Parathyroid adenoma (tissue), 2 donors: ENCODE results near the gene EP400.

Experiments
- H2AFZ ChIP-seq: fragments of 300-600 bp; sonication (generic); one replicate; pipeline ENCODE4 v1.7.0; 2017; ENCODE audit warnings: antibody characterized with exemption, mild to moderate bottlenecking
- H3K27ac ChIP-seq: fragments of 300-600 bp; sonication (generic); one replicate; pipeline ENCODE4 v1.7.0; 2017
- H3K27me3 ChIP-seq: fragments of 300-600 bp; sonication (generic); one replicate; pipeline ENCODE4 v1.7.0; 2017; ENCODE audit warnings: low read length; ENCODE audit not compliant: control insufficient read depth, insufficient read depth
- H3K36me3 ChIP-seq: fragments of 300-600 bp; sonication (generic); one replicate; pipeline ENCODE4 v1.7.0; 2017; ENCODE audit warnings: low read length; ENCODE audit not compliant: control insufficient read depth, insufficient read depth
- H3K4me1 ChIP-seq: fragments of 300-600 bp; sonication (generic); one replicate; pipeline ENCODE4 v1.7.0; 2017; ENCODE audit warnings: control low read depth
- H3K4me2 ChIP-seq: fragments of 300-600 bp; sonication (generic); one replicate; pipeline ENCODE4 v1.7.0; 2017; ENCODE audit warnings: low read length
- H3K4me3 ChIP-seq: fragments of 300-600 bp; sonication (generic); one replicate; pipeline ENCODE4 v1.7.0; 2017; ENCODE audit warnings: low read depth, low read length
- H3K79me2 ChIP-seq: fragments of 300-600 bp; sonication (generic); one replicate; pipeline ENCODE4 v1.7.0; 2017; ENCODE audit warnings: control low read depth
- H3K9ac ChIP-seq: fragments of 300-600 bp; sonication (generic); one replicate; pipeline ENCODE4 v1.7.0; 2017; ENCODE audit warnings: mild to moderate bottlenecking
- H3K9me3 ChIP-seq: fragments of 300-600 bp; sonication (generic); one replicate; pipeline ENCODE4 v1.7.0; 2017; ENCODE audit warnings: low read length; ENCODE audit not compliant: control insufficient read depth
- CTCF ChIP-seq: fragments of 300-600 bp; sonication (generic); IDR thresholded peaks from one replicate; pipeline ENCODE4 v1.7.0; 2017; ENCODE audit warnings: antibody characterized with exemption, mild to moderate bottlenecking
- donor health status: primary hyperparathyroidism.

Gene EP400

GRCh38 chr12:131920902-131921840 lies 28.6 kb upstream of the EP400 start:
- no peaks in the 10 kb centered on the region for H3K4me1 ChIP-seq
- no peak overlapping the region for H3K27ac ChIP-seq
- no peaks in the 10 kb centered on the region for H3K27me3 ChIP-seq
- no peak overlapping the region for H2AFZ ChIP-seq
- H3K9ac ChIP-seq = no peak overlapping the region
- H3K79me2 ChIP-seq = no peaks in the 10 kb centered on the region
- no peaks in the 10 kb centered on the region for H3K9me3 ChIP-seq
- H3K36me3 ChIP-seq = no peaks in the 10 kb centered on the region
- TF ChIP-seq CTCF = no peak
- no peak overlapping the region for H3K4me3 ChIP-seq
- H3K4me2 ChIP-seq = no peak overlapping the region

GRCh38 chr12:131921866-131922769 lies 27.6 kb upstream of the EP400 start:
- Histone ChIP-seq H3K4me3 (no peak overlapping the region), H3K9ac (no peak overlapping the region), H3K27ac (no peak overlapping the region), H3K27me3 (no peaks in the 10 kb centered on the region), H3K79me2 (no peaks in the 10 kb centered on the region), H3K4me2 (no peak overlapping the region), H3K9me3 (no peaks in the 10 kb centered on the region), H3K36me3 (no peaks in the 10 kb centered on the region), H2AFZ (no peak overlapping the region), H3K4me1 (no peaks in the 10 kb centered on the region)
- TF ChIP-seq CTCF = no peak

GRCh38 chr12:131922772-131923171 lies 27.0 kb upstream of the EP400 start:
- H2AFZ ChIP-seq = no peak overlapping the region
- H3K36me3 ChIP-seq = no peaks in the 10 kb centered on the region
- H3K9me3 ChIP-seq = no peaks in the 10 kb centered on the region
- H3K9ac ChIP-seq = no peak overlapping the region
- TF ChIP-seq CTCF = no peak
- no peak overlapping the region for H3K4me3 ChIP-seq
- H3K79me2 ChIP-seq = no peaks in the 10 kb centered on the region
- H3K4me1 ChIP-seq = no peaks in the 10 kb centered on the region
- no peaks in the 10 kb centered on the region for H3K27me3 ChIP-seq
- no peak overlapping the region for H3K4me2 ChIP-seq
- H3K27ac ChIP-seq = no peak overlapping the region

GRCh38 chr12:131923260-131923659 lies 26.5 kb upstream of the EP400 start:
- Histone ChIP-seq H3K27ac (no peak overlapping the region), H3K4me1 (no peaks in the 10 kb centered on the region), H3K4me3 (no peak overlapping the region), H2AFZ (no peak overlapping the region), H3K4me2 (no peak overlapping the region), H3K27me3 (no peaks in the 10 kb centered on the region), H3K79me2 (no peaks in the 10 kb centered on the region), H3K9ac (no peak overlapping the region), H3K36me3 (no peaks in the 10 kb centered on the region), H3K9me3 (no peaks in the 10 kb centered on the region)
- TF ChIP-seq CTCF = no peak
